ENCODE results near the gene RALGAPA2.

The RALGAPA2 gene

GRCh38 chr20:20426655-20426907 lies 285.9 kb downstream of the RALGAPA2 start:
- DNase-seq = no peak

- no peak for DNase-seq
Measured at GRCh38 chr20:20425823-20426654, 286.4 kb downstream of the RALGAPA2 start.

GRCh38 chr20:20423117-20423516 lies 289.3 kb downstream of the RALGAPA2 start:
- DNase-seq = no peak

GRCh38 chr20:20417876-20418676 lies 294.4 kb downstream of the RALGAPA2 start:
- DNase-seq = no peak

- DNase-seq = no peak
Measured at GRCh38 chr20:20415321-20415720, 297.1 kb downstream of the RALGAPA2 start.

GRCh38 chr20:20414640-20415220 lies 297.7 kb downstream of the RALGAPA2 start:
- peak in 2 of 3 experiments; percentile 19 to 70 for DNase-seq

GRCh38 chr20:20413810-20414281 lies 298.6 kb downstream of the RALGAPA2 start:
- DNase-seq = peak; percentile 48 to 94 (median 82)

GRCh38 chr20:20412750-20413149 lies 299.7 kb downstream of the RALGAPA2 start:
- peak; percentile 34 to 67 (median 64) for DNase-seq

- peak; percentile 29 to 72 (median 56) for DNase-seq
Measured at GRCh38 chr20:20411836-20412235, 300.6 kb downstream of the RALGAPA2 start.

- DNase-seq = peak; percentile 25 to 80 (median 49)
Measured at GRCh38 chr20:20411402-20411801, 301.0 kb downstream of the RALGAPA2 start.

GRCh38 chr20:20410678-20411077 lies 301.8 kb downstream of the RALGAPA2 start:
- DNase-seq = peak; percentile 69 to 96 (median 80)

GRCh38 chr20:20409331-20409730 lies 303.1 kb downstream of the RALGAPA2 start:
- no peak for DNase-seq

- DNase-seq = peak; percentile 31 to 70 (median 39)
Measured at GRCh38 chr20:20407891-20408805, 304.3 kb downstream of the RALGAPA2 start.

- no peak for DNase-seq
Measured at GRCh38 chr20:20406306-20406705, 306.1 kb downstream of the RALGAPA2 start.

- DNase-seq = peak in 1 of 3 experiments; percentile 67
Measured at GRCh38 chr20:20405623-20406022, 306.8 kb downstream of the RALGAPA2 start.

GRCh38 chr20:20404633-20405032 lies 307.8 kb downstream of the RALGAPA2 start:
- DNase-seq = peak in 1 of 3 experiments; percentile 12

GRCh38 chr20:20401991-20402390 lies 310.5 kb downstream of the RALGAPA2 start:
- no peak for DNase-seq

GRCh38 chr20:20399531-20400500 lies 312.6 kb downstream of the RALGAPA2 start:
- DNase-seq = no peak

- DNase-seq = no peak
Measured at GRCh38 chr20:20398123-20398522, 314.3 kb downstream of the RALGAPA2 start.

- peak in 1 of 3 experiments; percentile 41 for DNase-seq
Measured at GRCh38 chr20:20396794-20397193, 315.6 kb downstream of the RALGAPA2 start.
